Gastrocnemius medialis (tissue), 4 donors: Measurements from ENCODE around the gene NCAM2.

Source experiments
- CTCF ChIP-seq, 5 experiments: fragments of 450-650 bp in 3 of 5; fragments of 200-600 bp in 2 of 5; sonication (generic) in 2 of 5; IDR thresholded peaks in 4 of 5; conservative IDR thresholded peaks in 1 of 5; 1 replicate in 4 of 5; 2 replicates in 1 of 5; pipeline ENCODE4 v1.5.1; 2016 to 2019; ENCODE audit warnings: antibody characterized with exemption in 5 of 5, mild to moderate bottlenecking in 3 of 5, moderate library complexity in 3 of 5
- POLR2A ChIP-seq, 2 donors: fragments of 450-650 bp; IDR thresholded peaks; one replicate each; pipeline ENCODE4 v1.6.1; 2017; ENCODE audit warnings: antibody characterized with exemption in 2 of 2, mild to moderate bottlenecking in 2 of 2, moderate library complexity in 2 of 2

- no peak for TF ChIP-seq CTCF (IDR thresholded peaks at IDR 0.05 in 4 of 5, conservative IDR thresholded peaks at IDR 0.05 in 1 of 5)
- no peak for TF ChIP-seq POLR2A (IDR thresholded peaks at IDR 0.05)
These were observed 5.5 kb downstream of the NCAM2 start for GRCh38 chr21:21003701-21004100.
